H1 (cell line): Measurements from ENCODE around the gene CELA2A. TPM values are rescaled to one million over a fixed set of nuclear protein-coding genes. Genes with fewer than 3 reads are reported as not detected.
"Not testable (repeated sequence)": the region's sequence is repeated elsewhere in the genome, so short reads cannot be mapped to it uniquely, and the experiment has no call there.

Source experiments
- CTCF ChIA-PET: fragments of 300-600 bp; sonication (Branson Sonifier 250); formaldehyde crosslinking; loops from one replicate; lab custom pipeline; 2021; ENCODE audit not compliant: partially characterized antibody; lab: Charles Lee
- POLR2A ChIA-PET: fragments of 300-600 bp; sonication (Branson Sonifier 250); formaldehyde crosslinking; loops from one replicate; lab custom pipeline; 2021; ENCODE audit warnings: inconsistent platforms; ENCODE audit not compliant: partially characterized antibody; lab: Charles Lee
- DNase-seq, 2 experiments: peaks; one replicate each; pipeline versions ENCODE4 v3.0.0 to v3.0.0-alpha.2; 2010 to 2022; ENCODE audit warnings: low spot score in 2 of 2, low read depth in 1 of 2, mixed read lengths in 1 of 2
- FAIRE-seq: peaks from 2 replicates; lab custom pipeline; 2011; peaks lifted over from hg19 to GRCh38; lab: Jason Lieb, UNC
- H2AFZ ChIP-seq: 2 replicates; pipeline ENCODE4 v1.8.1; 2012; ENCODE audit warnings: low read length, inconsistent platforms
- H2AK5ac ChIP-seq: 2 replicates; pipeline ENCODE4 v1.6.1; 2013; ENCODE audit warnings: low read depth, low read length
- H2BK120ac ChIP-seq: replicated peaks from 2 replicates; pipeline ENCODE3; 2013; ENCODE audit warnings: low read depth, low read length, inconsistent platforms
- H2BK12ac ChIP-seq: 2 replicates; pipeline ENCODE4 v1.6.1; 2013; ENCODE audit warnings: low read depth, low read length
- H2BK15ac ChIP-seq: 2 replicates; pipeline ENCODE4 v1.6.1; 2013; ENCODE audit warnings: low read length
- H2BK20ac ChIP-seq: 2 replicates; pipeline ENCODE4 v1.6.1; 2013; ENCODE audit warnings: low read length
- H2BK5ac ChIP-seq: 2 replicates; pipeline ENCODE4 v1.6.1; 2013; ENCODE audit warnings: low read depth, low read length
- H3K14ac ChIP-seq: 2 replicates; pipeline ENCODE4 v1.6.1; 2013; ENCODE audit warnings: inconsistent platforms; ENCODE audit not compliant: insufficient read length
- H3K18ac ChIP-seq: 2 replicates; pipeline ENCODE4 v1.6.1; 2013; ENCODE audit warnings: low read length; ENCODE audit errors: extremely low read depth
- H3K23ac ChIP-seq: 2 replicates; pipeline ENCODE4 v1.6.1; 2013; ENCODE audit warnings: inconsistent platforms; ENCODE audit not compliant: insufficient read length
- H3K23me2 ChIP-seq: 2 replicates; pipeline ENCODE4 v1.6.1; 2013; ENCODE audit warnings: low read depth, low read length
- H3K27ac ChIP-seq: 2 replicates; pipeline ENCODE4 v1.6.1; 2011; ENCODE audit warnings: low read depth, low read length, inconsistent platforms
- H3K27me3 ChIP-seq, 4 experiments: replicated peaks in 1 of 4; 1 replicate in 1 of 4; 2 replicates in 3 of 4; pipeline versions ENCODE4 v1.6.1 to v1.8.1; 2011 to 2013; ENCODE audit warnings: low read length in 3 of 4, mild to moderate bottlenecking in 3 of 4, inconsistent platforms in 2 of 4, mixed read lengths in 2 of 4, moderate library complexity in 1 of 4; ENCODE audit not compliant: control insufficient read depth in 3 of 4, insufficient read depth in 3 of 4; ENCODE audit errors: extremely low read depth in 1 of 4
- H3K36me3 ChIP-seq, 4 experiments: 2 replicates each; pipeline versions ENCODE4 v1.6.1 to v1.8.1; 2011 to 2013; ENCODE audit warnings: mild to moderate bottlenecking in 4 of 4, low read length in 3 of 4, moderate library complexity in 2 of 4, control low read depth in 1 of 4, inconsistent platforms in 1 of 4; ENCODE audit not compliant: insufficient read depth in 4 of 4, control insufficient read depth in 2 of 4
- H3K4ac ChIP-seq: replicated peaks from 2 replicates; pipeline ENCODE3; 2013; ENCODE audit warnings: low read length, low read depth, mixed read lengths, inconsistent platforms; ENCODE audit not compliant: insufficient read length
- H3K4me1 ChIP-seq, 4 experiments: replicated peaks in 1 of 4; 1 replicate in 1 of 4; 2 replicates in 3 of 4; pipeline versions ENCODE4 v1.6.1 to v1.8.1; 2011 to 2013; ENCODE audit warnings: low read length in 3 of 4, inconsistent platforms in 2 of 4, mixed read lengths in 1 of 4; ENCODE audit not compliant: insufficient read depth in 4 of 4, control insufficient read depth in 3 of 4
- H3K4me2 ChIP-seq, 2 experiments: 2 replicates each; pipeline versions ENCODE4 v1.6.1 to v1.8.1; 2011 to 2013; ENCODE audit warnings: low read depth in 2 of 2, low read length in 2 of 2, control low read depth in 1 of 2, inconsistent platforms in 1 of 2, mild to moderate bottlenecking in 1 of 2; ENCODE audit not compliant: insufficient read depth in 1 of 2
- H3K4me3 ChIP-seq, 4 experiments: fragments of 200-600, 300-600 bp in 1 of 4; sonication (generic), shearing (Covaris generic), sonication (Bioruptor Twin) in 1 of 4; 2 replicates each; pipeline versions ENCODE4 v1.5.1 to v1.8.1; 2011 to 2016; ENCODE audit warnings: low read length in 4 of 4, low read depth in 3 of 4, control low read depth in 2 of 4, inconsistent platforms in 2 of 4, mild to moderate bottlenecking in 2 of 4, mixed read lengths in 1 of 4, moderate library complexity in 1 of 4; ENCODE audit not compliant: insufficient read depth in 2 of 4; ENCODE audit errors: extremely low read depth in 1 of 4
- H3K56ac ChIP-seq: replicated peaks from 2 replicates; pipeline ENCODE3; 2013; ENCODE audit warnings: low read depth, mild to moderate bottlenecking, mixed read lengths, low read length, inconsistent platforms; ENCODE audit not compliant: insufficient read length
- H3K79me1 ChIP-seq: 2 replicates; pipeline ENCODE4 v1.6.1; 2013; ENCODE audit warnings: low read depth, low read length, control low read depth
- H3K79me2 ChIP-seq, 2 experiments: 2 replicates each; pipeline versions ENCODE4 v1.6.1 to v1.8.1; 2012 to 2013; ENCODE audit warnings: low read length in 2 of 2, mild to moderate bottlenecking in 2 of 2, inconsistent platforms in 1 of 2; ENCODE audit not compliant: insufficient read depth in 2 of 2, control insufficient read depth in 1 of 2
- H3K9ac ChIP-seq, 4 experiments: replicated peaks in 1 of 4; 1 replicate in 1 of 4; 2 replicates in 3 of 4; pipeline versions ENCODE4 v1.6.1 to v1.8.1; 2011 to 2013; ENCODE audit warnings: low read depth in 3 of 4, low read length in 3 of 4, control low read depth in 2 of 4, mild to moderate bottlenecking in 2 of 4, moderate library complexity in 2 of 4, inconsistent platforms in 1 of 4; ENCODE audit errors: extremely low read depth in 1 of 4
- H3K9me3 ChIP-seq, 2 experiments: 2 replicates each; pipeline versions ENCODE4 v1.6.1 to v1.8.1; 2012 to 2013; ENCODE audit warnings: mild to moderate bottlenecking in 2 of 2, moderate library complexity in 2 of 2, control low read depth in 1 of 2, inconsistent platforms in 1 of 2, low read depth in 1 of 2, low read length in 1 of 2, mixed read lengths in 1 of 2; ENCODE audit not compliant: insufficient read depth in 2 of 2
- H4K20me1 ChIP-seq, 2 experiments: replicated peaks in 1 of 2; 2 replicates each; pipeline versions ENCODE3 to v1.8.1; 2011 to 2013; ENCODE audit warnings: inconsistent platforms in 2 of 2, low read length in 2 of 2, mild to moderate bottlenecking in 1 of 2; ENCODE audit not compliant: insufficient read depth in 2 of 2, control insufficient read depth in 1 of 2
- H4K5ac ChIP-seq: 2 replicates; pipeline ENCODE4 v1.6.1; 2013; ENCODE audit warnings: low read length, low read depth, mixed read lengths, inconsistent platforms; ENCODE audit not compliant: insufficient read length
- H4K8ac ChIP-seq: 2 replicates; pipeline ENCODE4 v1.8.0; 2013; ENCODE audit warnings: mild to moderate bottlenecking, moderate library complexity, low read length, inconsistent platforms; ENCODE audit not compliant: insufficient read depth; ENCODE audit errors: extremely low read depth
- H4K91ac ChIP-seq: replicated peaks from 2 replicates; pipeline ENCODE3; 2013; ENCODE audit warnings: low read length, mixed read lengths, inconsistent platforms; ENCODE audit not compliant: insufficient read length
- whole genome bisulfite sequencing, 2 experiments: shearing (Covaris generic) in 1 of 2; methylation state at CpG; one replicate each; pipeline versions ENCODE4 v1.1.6 to v1.1.7; 2013 to 2015; ENCODE audit warnings: low lambda C conversion rate in 2 of 2, mixed read lengths in 2 of 2, inconsistent platforms in 1 of 2, low coverage in 1 of 2, missing lambda C conversion rate in 1 of 2; ENCODE audit not compliant: insufficient replicate concordance in 2 of 2, insufficient coverage in 1 of 2, insufficient read length in 1 of 2; ENCODE audit errors: extremely low coverage in 1 of 2, missing lambda C conversion rate in 1 of 2; 5-methylcytosine and 5-hydroxymethylcytosine counted together
- polyA plus RNA-seq, 7 experiments: library from polyadenylated mRNA; depleted of rRNA in 3 of 7; stranded (reverse) in 5 of 7; unstranded in 2 of 7; fragments of >200 nt in 5 of 7; fragments of 200-250 nt in 2 of 7; gene quantifications; 1 replicate in 5 of 7; 2 replicates in 1 of 7; 4 replicates in 1 of 7; pipeline versions ENCODE4 v1.2.1 to v1.2.3, GENCODE V29; 2011 to 2013; ENCODE audit warnings: missing spikeins in 2 of 7, mixed read lengths in 2 of 7
- total RNA-seq: library from RNA; stranded (reverse); fragmentation: NEBNext Ultra II Directional; extraction: Animal tissue kit (Norgen Biotek cat#: 25700); gene quantifications from 2 replicates; pipeline ENCODE4 v1.2.1, GENCODE V29; 2021

CELA2A gene
- total and polyA plus RNA-seq, 2 of the 8 experiments (the other 6 are each of a cell fraction or from before 2014, with no cell fraction given), result not detected

DNA sequence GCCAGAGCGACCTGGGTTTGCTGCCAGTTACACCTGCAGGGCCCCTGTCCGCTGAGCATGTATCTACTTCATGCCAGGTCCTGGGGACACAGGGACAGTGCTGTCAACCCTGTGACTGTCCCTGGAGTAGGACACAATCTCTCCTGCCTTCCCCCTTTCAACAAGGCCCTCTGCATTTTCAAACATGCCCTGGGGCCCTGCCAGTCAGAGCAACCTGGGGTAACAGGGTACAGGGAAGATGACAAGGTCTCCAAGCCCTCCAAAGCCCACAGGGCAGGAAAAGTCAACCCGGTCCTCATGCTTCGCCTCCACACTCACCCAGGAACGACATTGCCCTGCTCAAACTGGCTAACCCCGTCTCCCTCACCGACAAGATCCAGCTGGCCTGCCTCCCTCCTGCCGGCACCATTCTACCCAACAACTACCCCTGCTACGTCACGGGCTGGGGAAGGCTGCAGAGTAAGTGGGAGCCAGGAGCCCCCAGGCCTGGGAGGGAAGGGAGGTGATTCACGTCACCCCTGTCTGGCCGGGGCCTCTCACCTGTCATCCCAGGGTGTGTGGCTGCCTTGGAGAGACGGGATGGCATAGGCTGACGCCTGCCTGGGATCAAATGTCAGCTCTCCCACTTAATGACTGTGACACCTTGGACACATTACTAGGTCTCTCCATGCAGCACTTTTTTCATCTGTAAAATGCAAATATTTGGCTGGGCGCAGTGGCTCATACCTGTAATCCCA lies 6.7 kb downstream of the CELA2A start:
- H2BK120ac ChIP-seq, FAIRE-seq, H3K4ac ChIP-seq, H2BK5ac ChIP-seq, H4K20me1 ChIP-seq, POLR2A ChIA-PET, H3K9me3 ChIP-seq, H4K8ac ChIP-seq, H3K36me3 ChIP-seq, H3K4me1 ChIP-seq, H2BK12ac ChIP-seq, DNase-seq, H2BK20ac ChIP-seq, H2BK15ac ChIP-seq, H3K79me2 ChIP-seq, H2AK5ac ChIP-seq, H3K27me3 ChIP-seq, H3K18ac ChIP-seq, H3K23me2 ChIP-seq, H3K56ac ChIP-seq, H3K14ac ChIP-seq, H3K4me2 ChIP-seq, H3K27ac ChIP-seq, H3K4me3 ChIP-seq, H3K79me1 ChIP-seq, H3K23ac ChIP-seq, H4K5ac ChIP-seq, H2AFZ ChIP-seq, H3K9ac ChIP-seq, H4K91ac ChIP-seq: not testable (repeated sequence)
- WGBS, 2 experiments, result 82% methylated on average over 12 of the region's 15 CpGs; no CpG with 5 or more reads in 1 of the 2 experiments
- CTCF ChIA-PET, result interaction anchor here (0.5 kb wide), 1 partner anchor 282 kb away, joined by 3 read pairs; no protein-coding TSS in a partner anchor

DNA sequence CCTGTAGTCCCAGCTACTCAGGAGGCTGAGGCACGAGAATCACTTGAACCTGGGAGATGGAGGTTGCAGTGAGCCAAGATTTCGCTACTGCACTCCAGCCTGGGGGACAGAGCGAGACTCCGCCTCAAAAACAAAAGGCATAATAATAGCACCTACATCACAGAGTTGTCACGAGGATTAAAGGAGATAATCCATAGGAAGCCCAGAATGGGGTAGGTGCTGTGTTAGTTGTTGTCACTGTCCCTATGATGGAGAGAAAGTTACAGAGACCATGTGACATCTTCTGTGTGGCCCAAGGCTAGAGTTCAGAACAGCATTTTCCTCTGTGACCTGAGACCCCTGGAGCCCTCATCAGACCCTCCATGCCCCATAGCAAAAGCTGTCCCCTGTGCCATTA lies 7.4 kb downstream of the CELA2A start:
- CTCF ChIA-PET, H4K5ac ChIP-seq, H3K4me3 ChIP-seq, H3K4ac ChIP-seq, H3K79me2 ChIP-seq, H3K27me3 ChIP-seq, H3K23ac ChIP-seq, H2AK5ac ChIP-seq, H3K79me1 ChIP-seq, DNase-seq, H3K4me1 ChIP-seq, FAIRE-seq, H3K14ac ChIP-seq, H2AFZ ChIP-seq, H3K4me2 ChIP-seq, POLR2A ChIA-PET, H2BK12ac ChIP-seq, H3K23me2 ChIP-seq, H2BK20ac ChIP-seq, H3K36me3 ChIP-seq, H3K9ac ChIP-seq, H3K27ac ChIP-seq, H4K20me1 ChIP-seq, H3K9me3 ChIP-seq, H3K18ac ChIP-seq, H4K8ac ChIP-seq, H2BK15ac ChIP-seq, H3K56ac ChIP-seq, H4K91ac ChIP-seq, H2BK5ac ChIP-seq, H2BK120ac ChIP-seq: not testable (repeated sequence)
- WGBS, 2 experiments, result 88% methylated on average over 5 of the region's 5 CpGs; no CpG with 5 or more reads in 1 of the 2 experiments
